HepG2 (cell line): Measurements from ENCODE around the gene OAS1. TPM values are rescaled to one million over a fixed set of nuclear protein-coding genes. Genes with fewer than 3 reads are reported as not detected.

ENCODE experiments used
- ATAC-seq: fragments of 200-7000 bp; cut with Tn5 transposase; 3 replicates; pipeline ENCODE4 v1.9.1; 2020; ENCODE audit warnings: mild to moderate bottlenecking, moderate library complexity
- BruUV-seq: library from RNA; stranded (reverse); fragments of 400-500 nt; replicated peaks from 2 replicates; lab custom pipeline; 2021; lab: Mats Ljungman, UMichigan
- CTCF ChIA-PET: fragments of 300-600 bp; formaldehyde crosslinking; extraction: SDS; loops from one replicate; lab custom pipeline; 2021; ENCODE audit warnings: low total read pairs, inconsistent platforms, low intra/inter-chr PET ratio; lab: Yijun Ruan, JAX
- POLR2A ChIA-PET: fragments of 350-600 bp; sonication (Branson Sonifier 250); formaldehyde crosslinking; loops from one replicate; lab custom pipeline; 2020; ENCODE audit warnings: antibody characterized with exemption, inconsistent platforms; lab: Yijun Ruan, JAX
- DNase-seq: peaks from one replicate; pipeline ENCODE4 v3.0.0-alpha.2; 2015; ENCODE audit warnings: low spot score
- FAIRE-seq: peaks from 3 replicates; lab custom pipeline; 2011; peaks lifted over from hg19 to GRCh38; lab: Jason Lieb, UNC
- H2AFZ ChIP-seq: one replicate; pipeline ENCODE4 v1.6.1; 2011; ENCODE audit warnings: low read length, inconsistent platforms
- H3K27ac ChIP-seq: fragments of 300-600 bp; 3 replicates; pipeline ENCODE4 v1.8.0; 2011; ENCODE audit warnings: mixed run types, mild to moderate bottlenecking, mixed read lengths, low read length, inconsistent platforms; ENCODE audit not compliant: insufficient read depth; ENCODE audit errors: extremely low read length
- H3K27me3 ChIP-seq, 2 experiments: fragments of 200-600 bp in 1 of 2; 2 replicates in 1 of 2; 3 replicates in 1 of 2; pipeline versions ENCODE4 v1.6.0 to v1.8.0; 2011; ENCODE audit warnings: low read length in 2 of 2, mild to moderate bottlenecking in 2 of 2, moderate library complexity in 2 of 2, inconsistent platforms in 1 of 2; ENCODE audit not compliant: insufficient read depth in 2 of 2, control insufficient read depth in 1 of 2
- H3K36me3 ChIP-seq, 2 experiments: fragments of 200-600 bp in 1 of 2; replicated peaks in 1 of 2; 2 replicates in 1 of 2; 3 replicates in 1 of 2; pipeline versions ENCODE4 v1.5.1 to v1.8.0; 2011; ENCODE audit warnings: low read length in 2 of 2, inconsistent platforms in 1 of 2; ENCODE audit not compliant: insufficient read depth in 2 of 2, control insufficient read depth in 1 of 2
- H3K4me1 ChIP-seq: 2 replicates; pipeline ENCODE4 v1.5.1; 2012; ENCODE audit warnings: low read length, inconsistent platforms; ENCODE audit not compliant: insufficient read depth
- H3K4me2 ChIP-seq: 2 replicates; pipeline ENCODE4 v1.6.0; 2011; ENCODE audit warnings: low read depth, low read length, inconsistent platforms
- H3K4me3 ChIP-seq, 3 experiments: fragments of 200-600 bp in 1 of 3; sonication (generic), shearing (Covaris generic) in 1 of 3; replicated peaks in 1 of 3; 2 replicates each; pipeline ENCODE4 v1.5.1; 2011 to 2016; ENCODE audit warnings: low read length in 3 of 3, inconsistent platforms in 2 of 3, low read depth in 2 of 3, mild to moderate bottlenecking in 2 of 3, control low read depth in 1 of 3, mixed read lengths in 1 of 3; ENCODE audit not compliant: insufficient read depth in 1 of 3
- H3K79me2 ChIP-seq: one replicate; pipeline ENCODE4 v1.6.1; 2011; ENCODE audit warnings: low read length, inconsistent platforms; ENCODE audit not compliant: insufficient read depth
- H3K9ac ChIP-seq: 2 replicates; pipeline ENCODE4 v1.6.0; 2011; ENCODE audit warnings: mild to moderate bottlenecking, low read depth, low read length, inconsistent platforms; ENCODE audit not compliant: insufficient read depth
- H3K9me3 ChIP-seq: 2 replicates; pipeline ENCODE4 v1.5.1; 2012; ENCODE audit warnings: mild to moderate bottlenecking, low read length
- H4K20me1 ChIP-seq: 2 replicates; pipeline ENCODE4 v1.6.0; 2011; ENCODE audit warnings: inconsistent platforms, mild to moderate bottlenecking, low read length, moderate library complexity; ENCODE audit not compliant: insufficient read depth
- ELF3 ChIP-seq: IDR thresholded peaks from 2 replicates; pipeline ENCODE4 v1.6.1; 2016; ENCODE audit warnings: missing genetic modification reagents, missing compliant biosample characterization
- ETS1 ChIP-seq: sonication (generic); formaldehyde crosslinking; IDR thresholded peaks from 2 replicates; pipeline ENCODE4 v1.4.0; 2020; ENCODE audit warnings: missing genetic modification reagents
- NR2F2 ChIP-seq: IDR thresholded peaks from 2 replicates; pipeline ENCODE4 v1.6.1; 2012; ENCODE audit warnings: low read depth, inconsistent platforms, borderline replicate concordance
- PCBP2 ChIP-seq: fragments of 200-400 bp; formaldehyde crosslinking; optimal IDR thresholded peaks from 2 replicates; pipeline ENCODE3; 2018; ENCODE audit warnings: low read length, low read depth; ENCODE audit not compliant: poor library complexity, severe bottlenecking
- PLRG1 ChIP-seq: fragments of 450-650 bp; conservative IDR thresholded peaks from 2 replicates; pipeline ENCODE4 v1.6.1; 2016
- SIN3A ChIP-seq: IDR thresholded peaks from 2 replicates; pipeline ENCODE4 v1.6.1; 2011; ENCODE audit warnings: low read depth, mild to moderate bottlenecking, control low read depth, low read length, borderline replicate concordance
- ZNF17 ChIP-seq: sonication (generic); formaldehyde crosslinking; IDR thresholded peaks from 2 replicates; pipeline ENCODE4 v1.5.0; 2020; ENCODE audit warnings: mild to moderate bottlenecking, missing genetic modification reagents
- ZNF18 ChIP-seq: sonication (generic); formaldehyde crosslinking; IDR thresholded peaks from 2 replicates; pipeline ENCODE4 v1.8.0; 2022; ENCODE audit warnings: mild to moderate bottlenecking, missing genetic modification reagents; ENCODE audit not compliant: insufficient replicate concordance
- ZNF281 ChIP-seq: sonication (generic); formaldehyde crosslinking; IDR thresholded peaks from 2 replicates; pipeline ENCODE4 v1.4.0; 2020; ENCODE audit warnings: missing genetic modification reagents, borderline replicate concordance
- ZNF512 ChIP-seq: sonication (generic); formaldehyde crosslinking; IDR thresholded peaks from 2 replicates; pipeline ENCODE4 v1.4.0; 2020; ENCODE audit warnings: mild to moderate bottlenecking, missing genetic modification reagents
- ZNF691 ChIP-seq: sonication (generic); formaldehyde crosslinking; IDR thresholded peaks from 2 replicates; pipeline ENCODE4 v1.4.0; 2020; ENCODE audit warnings: missing genetic modification reagents, low read depth, mild to moderate bottlenecking, borderline replicate concordance
- ZNF878 ChIP-seq: sonication (generic); formaldehyde crosslinking; IDR thresholded peaks from 2 replicates; pipeline ENCODE4 v1.8.1; 2023; ENCODE audit warnings: mild to moderate bottlenecking, missing genetic modification reagents, moderate library complexity
- ZSCAN30 ChIP-seq: sonication (generic); formaldehyde crosslinking; IDR thresholded peaks from 2 replicates; pipeline ENCODE4 v1.5.0; 2020; ENCODE audit warnings: mild to moderate bottlenecking, missing genetic modification reagents
- WGBS: methylation state at CpG from one replicate; pipeline ENCODE4 v1.1.6; 2017; ENCODE audit warnings: low lambda C conversion rate; 5-methylcytosine and 5-hydroxymethylcytosine counted together
- in situ Hi-C: cut with HindIII; loops from 2 replicates; pipeline ENCODE4 v1.10.0; 2017; ENCODE audit warnings: low pct_unique_long_range_greater_than_20kb; ENCODE audit not compliant: extremely low pct_ligation_motif_present
- intact Hi-C: fragments of 100-400 bp; cut with micrococcal nuclease; formaldehyde crosslinking; loops from one replicate; pipeline ENCODE4 v1.10.0; 2022; ENCODE audit not compliant: unreplicated experiment
- polyA plus RNA-seq, 8 experiments: library from polyadenylated mRNA; depleted of rRNA in 3 of 8; stranded (reverse) in 7 of 8; unstranded in 1 of 8; fragments of >200 nt; fragmentation: Illumina TruSeq in 4 of 8; extraction: Trizol in 4 of 8; gene quantifications; 2 replicates each; pipeline versions ENCODE4 v1.2.1 to v1.2.3, GENCODE V29; 2011 to 2016; ENCODE audit warnings: low read depth in 4 of 8, missing spikeins in 1 of 8, mixed read lengths in 1 of 8; ENCODE audit not compliant: insufficient read depth in 1 of 8
- total RNA-seq, 5 experiments: library from RNA; depleted of rRNA; stranded (reverse); fragments of >200 nt; fragmentation: Illumina TruSeq; extraction: Trizol; gene quantifications; 2 replicates each; pipeline ENCODE4 v1.2.3, GENCODE V29; 2016; ENCODE audit warnings: low read depth in 1 of 5

Gene OAS1
- total and polyA plus RNA-seq, 2 of the 13 experiments (the other 11 are each of a cell fraction or from before 2014, with no cell fraction given), result 6.5 to 10.6 TPM

GRCh38 chr12:112962561-112962960 lies 55.8 kb downstream of the OAS1 start:
- no peaks in the 10 kb centered on the region for H3K27me3 ChIP-seq
- H3K79me2 ChIP-seq, result no peaks in the 10 kb centered on the region
- DNase-seq, result no peak
- intact Hi-C loops (no loop called here), in situ Hi-C loops (no loop called here)
- H3K4me2 ChIP-seq, result no peak overlapping the region
- H4K20me1 ChIP-seq, result no peaks in the 10 kb centered on the region
- H3K27ac ChIP-seq, result no peak overlapping the region
- no peaks in the 10 kb centered on the region for H3K9me3 ChIP-seq
- ChIA-PET POLR2A (no interaction called here), CTCF (no interaction called here)
- H3K9ac ChIP-seq, result no peak overlapping the region
- H3K4me3 ChIP-seq, result no peak overlapping the region
- 100% methylated on average over 2 of the region's 7 CpGs for WGBS
- FAIRE-seq, result no peak
- no peak overlapping the region for H2AFZ ChIP-seq
- peaks cover 6% of the 10 kb centered on the region; the same call in 1 of the 2 replicates for H3K4me1 ChIP-seq
- no peak for ATAC-seq
- no TSS peak for BruUV-seq
- H3K36me3 ChIP-seq, result peaks cover 8 to 25% of the 10 kb centered on the region in 2 experiments; a peak in 4 of 5 replicates
- TF ChIP-seq NR2F2 (no peak), ZNF512 (CRISPR knock-in tag) (no peak), ELF3 (no peak), PLRG1 (no peak), ZNF691 (no peak), ZNF18 (CRISPR knock-in tag) (no peak), SIN3A (no peak), ZSCAN30 (CRISPR knock-in tag) (no peak), ZNF281 (no peak), ZNF17 (CRISPR knock-in tag) (no peak), ZNF878 (CRISPR knock-in tag) (no peak), ETS1 (no peak), PCBP2 (no peak)
